GM12872 (cell line): ENCODE results near the gene TBC1D22A.

Experiments used
- CTCF ChIP-seq: IDR thresholded peaks from 3 replicates; pipeline ENCODE4 v1.5.1; 2011; ENCODE audit warnings: low read depth, mild to moderate bottlenecking, low read length, moderate library complexity; ENCODE audit not compliant: insufficient read depth

Gene TBC1D22A

DNA sequence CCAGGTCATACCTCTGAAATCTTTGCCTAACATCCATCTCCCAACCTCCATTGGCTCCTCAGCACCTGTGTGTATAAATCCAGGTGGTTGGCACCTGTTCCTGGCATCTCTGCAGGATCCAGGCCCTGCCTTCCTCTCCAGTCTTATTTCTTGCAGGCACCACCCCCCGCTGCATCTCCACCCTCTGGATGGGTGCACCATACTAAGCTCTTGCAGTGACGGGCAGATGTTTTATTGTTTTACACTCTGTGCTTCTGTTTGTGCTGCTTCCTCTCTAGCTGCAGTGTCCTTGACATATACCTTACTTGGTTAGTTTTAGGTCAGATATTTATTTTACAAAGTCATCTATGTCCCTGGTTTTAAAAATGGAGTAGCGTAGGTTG is 102.6 kb downstream of the TBC1D22A start:
- no peak for TF ChIP-seq CTCF

DNA sequence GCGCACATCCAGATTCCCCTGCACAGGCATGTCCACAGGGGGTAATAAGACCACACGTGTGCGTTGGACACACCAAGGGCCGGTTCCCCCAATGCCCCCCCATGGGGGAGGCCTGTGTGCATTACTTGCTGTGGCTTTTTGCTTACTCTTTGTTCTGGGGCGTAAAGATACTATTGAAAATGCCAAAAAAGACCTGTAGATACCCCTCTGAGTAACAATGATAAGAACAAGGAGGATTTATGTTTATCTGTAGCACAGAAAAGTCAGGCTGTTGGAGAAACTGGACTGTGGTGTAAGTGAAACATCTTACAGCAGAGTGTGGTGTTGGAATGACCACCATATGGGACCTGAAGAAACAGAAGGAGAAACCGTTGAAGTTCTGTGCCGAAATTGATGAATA is 103.2 kb downstream of the TBC1D22A start:
- no peak for TF ChIP-seq CTCF

GRCh38 chr22:46866591-46866990 is 104.1 kb downstream of the TBC1D22A start:
- TF ChIP-seq CTCF = no peak

- no peak for TF ChIP-seq CTCF
Observed at GRCh38 chr22:46867106-46867505, 104.7 kb downstream of the TBC1D22A start.

DNA sequence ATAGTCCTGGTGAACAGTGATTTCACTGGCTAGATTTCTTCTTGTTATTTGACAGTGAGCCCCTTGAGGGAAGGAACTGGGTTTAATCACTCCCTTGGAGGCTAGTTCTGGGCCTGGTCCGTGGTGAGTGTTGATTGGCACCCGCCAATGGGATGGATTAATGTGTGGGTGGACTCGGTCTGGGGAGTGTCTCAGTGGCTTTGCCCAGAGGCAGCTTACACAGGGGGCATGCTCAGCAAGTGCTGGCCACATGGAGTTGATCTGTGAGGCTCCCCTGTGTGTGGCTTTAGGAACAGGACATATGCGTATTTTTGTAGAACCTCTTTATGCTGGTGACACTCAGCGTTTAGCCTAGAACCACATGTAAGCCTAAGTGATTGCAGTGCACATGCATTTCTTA is 106.9 kb downstream of the TBC1D22A start:
- no peak for TF ChIP-seq CTCF

DNA sequence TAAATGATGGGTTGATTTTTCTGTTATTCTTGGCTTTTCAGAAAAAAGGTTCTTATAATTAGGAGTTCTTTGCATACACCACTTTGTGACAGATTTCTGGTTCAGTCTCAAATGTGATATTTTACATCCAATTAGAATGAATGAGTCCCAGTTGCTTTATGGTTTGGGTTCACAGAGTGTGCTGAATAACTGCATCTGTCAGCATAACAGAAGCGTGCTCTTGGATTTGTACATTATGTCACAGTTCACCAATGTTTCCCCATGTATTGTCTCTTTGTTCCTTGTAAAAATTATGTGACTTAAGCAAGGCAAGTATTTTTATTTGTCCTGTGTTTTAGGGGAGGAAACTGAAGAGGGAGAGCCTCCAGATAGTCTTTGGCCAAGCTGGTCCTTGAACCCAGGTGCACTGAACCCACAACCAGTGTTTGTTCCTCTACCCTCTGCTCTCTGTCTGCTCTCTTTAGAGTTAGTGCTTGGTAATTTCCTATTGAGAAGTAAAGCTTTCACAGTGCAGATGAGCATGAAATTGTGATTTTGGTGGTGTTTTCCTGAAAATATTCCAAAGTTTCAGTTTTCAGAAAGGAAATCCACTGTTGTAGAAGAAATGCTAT is 107.5 kb downstream of the TBC1D22A start:
- TF ChIP-seq CTCF = no peak

GRCh38 chr22:46871826-46872225 is 109.4 kb downstream of the TBC1D22A start:
- no peak for TF ChIP-seq CTCF
